ENCODE data around the gene GIT2. TPM values are rescaled to one million over a fixed set of nuclear protein-coding genes. Genes with fewer than 3 reads are reported as not detected.
A peak's percentile ranks its signal among the peaks of the same experiment; 100 is the strongest.

GIT2 gene
- total and polyA plus RNA-seq, 10 of the 15 experiments (the other 5 are each of a cell fraction or from before 2014, with no cell fraction given), result 9.1 to 49.9 (median 43.9) TPM

DNA sequence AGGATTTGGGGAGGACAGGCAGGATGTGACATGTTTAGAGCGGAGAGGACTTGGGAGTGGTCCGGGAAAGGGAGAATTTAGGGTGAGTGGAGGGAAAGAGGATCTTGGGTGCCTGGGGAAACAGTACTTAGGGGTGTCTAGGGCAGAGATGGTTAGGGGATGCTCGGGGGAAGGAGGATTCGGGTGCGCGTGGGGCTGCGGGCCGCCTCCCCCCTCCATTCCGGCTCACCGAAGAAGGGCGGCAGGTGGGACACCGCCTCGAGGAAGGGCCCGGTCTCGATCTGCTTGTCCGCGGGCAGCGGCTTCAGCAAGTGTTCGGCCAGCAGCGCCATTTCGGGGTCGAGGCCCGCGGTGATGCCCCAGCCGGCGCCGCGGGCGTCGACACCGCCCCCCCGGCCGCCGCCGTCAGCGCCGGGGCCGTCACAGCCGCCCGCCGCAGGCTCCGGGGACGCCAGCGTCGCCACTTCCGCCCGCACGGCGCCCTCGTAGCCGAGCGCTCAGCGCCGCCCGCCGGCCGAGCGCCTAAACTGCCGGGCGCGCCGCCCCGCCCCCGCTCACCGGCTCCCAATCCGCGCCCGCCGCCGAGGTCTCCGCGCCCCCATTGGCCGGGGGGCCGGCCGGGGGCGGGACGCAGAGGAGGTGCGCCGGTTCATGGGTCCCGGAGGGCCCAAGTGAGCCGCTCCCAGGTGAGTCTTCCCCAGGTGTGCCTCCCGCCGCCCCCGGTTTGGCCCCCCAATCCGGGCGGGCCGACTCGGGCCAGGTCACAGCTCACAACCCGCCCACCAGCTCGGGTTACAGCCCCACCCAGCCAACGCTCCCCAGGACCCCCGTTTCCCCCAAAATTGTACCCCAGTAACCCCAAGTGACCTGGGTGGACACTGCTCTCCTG, 115.9 kb downstream of the GIT2 start, which contains the start of gene GLTP (continued):
- TF ChIP-seq, protein P1, sequence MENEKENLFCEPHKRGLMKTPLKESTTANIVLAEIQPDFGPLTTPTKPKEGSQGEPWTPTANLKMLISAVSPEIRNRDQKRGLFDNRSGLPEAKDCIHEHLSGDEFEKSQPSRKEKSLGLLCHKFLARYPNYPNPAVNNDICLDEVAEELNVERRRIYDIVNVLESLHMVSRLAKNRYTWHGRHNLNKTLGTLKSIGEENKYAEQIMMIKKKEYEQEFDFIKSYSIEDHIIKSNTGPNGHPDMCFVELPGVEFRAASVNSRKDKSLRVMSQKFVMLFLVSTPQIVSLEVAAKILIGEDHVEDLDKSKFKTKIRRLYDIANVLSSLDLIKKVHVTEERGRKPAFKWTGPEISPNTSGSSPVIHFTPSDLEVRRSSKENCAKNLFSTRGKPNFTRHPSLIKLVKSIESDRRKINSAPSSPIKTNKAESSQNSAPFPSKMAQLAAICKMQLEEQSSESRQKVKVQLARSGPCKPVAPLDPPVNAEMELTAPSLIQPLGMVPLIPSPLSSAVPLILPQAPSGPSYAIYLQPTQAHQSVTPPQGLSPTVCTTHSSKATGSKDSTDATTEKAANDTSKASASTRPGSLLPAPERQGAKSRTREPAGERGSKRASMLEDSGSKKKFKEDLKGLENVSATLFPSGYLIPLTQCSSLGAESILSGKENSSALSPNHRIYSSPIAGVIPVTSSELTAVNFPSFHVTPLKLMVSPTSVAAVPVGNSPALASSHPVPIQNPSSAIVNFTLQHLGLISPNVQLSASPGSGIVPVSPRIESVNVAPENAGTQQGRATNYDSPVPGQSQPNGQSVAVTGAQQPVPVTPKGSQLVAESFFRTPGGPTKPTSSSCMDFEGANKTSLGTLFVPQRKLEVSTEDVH (IDR thresholded peaks at IDR 0.05; ENCODE audit: low read depth, partially characterized antibody), result no peak
- TF ChIP-seq KAT2A (conservative IDR thresholded peaks at IDR 0.05; ENCODE audit: control insufficient read depth, low read depth, low read length) (no peak), ASH2L (IDR thresholded peaks at IDR 0.05; ENCODE audit: borderline replicate concordance, low read depth) (no peak), ATF7 (IDR thresholded peaks at IDR 0.05; ENCODE audit: low read depth) (no peak), BCL11A (IDR thresholded peaks at IDR 0.05; ENCODE audit: low read depth, low read length) (no peak), MTA2 (IDR thresholded peaks at IDR 0.05; ENCODE audit: low read depth) (no peak), SIN3A (IDR thresholded peaks at IDR 0.05; ENCODE audit: low read depth, low read length) (no peak), RB1 (IDR thresholded peaks at IDR 0.05; ENCODE audit: borderline replicate concordance) (peak; percentile 75; the same call in 1 of the 2 replicates), SUZ12 (IDR thresholded peaks at IDR 0.05; ENCODE audit: unreplicated experiment) (no peak), RAD51 (IDR thresholded peaks at IDR 0.05) (no peak), HDAC6 (IDR thresholded peaks at IDR 0.05; ENCODE audit: unreplicated experiment) (no peak), NRF1 (conservative IDR thresholded peaks at IDR 0.05; ENCODE audit: low read depth, low read length) (no peak), PML (IDR thresholded peaks at IDR 0.05; ENCODE audit: low read length) (no peak)
- TF ChIP-seq, protein P2, sequence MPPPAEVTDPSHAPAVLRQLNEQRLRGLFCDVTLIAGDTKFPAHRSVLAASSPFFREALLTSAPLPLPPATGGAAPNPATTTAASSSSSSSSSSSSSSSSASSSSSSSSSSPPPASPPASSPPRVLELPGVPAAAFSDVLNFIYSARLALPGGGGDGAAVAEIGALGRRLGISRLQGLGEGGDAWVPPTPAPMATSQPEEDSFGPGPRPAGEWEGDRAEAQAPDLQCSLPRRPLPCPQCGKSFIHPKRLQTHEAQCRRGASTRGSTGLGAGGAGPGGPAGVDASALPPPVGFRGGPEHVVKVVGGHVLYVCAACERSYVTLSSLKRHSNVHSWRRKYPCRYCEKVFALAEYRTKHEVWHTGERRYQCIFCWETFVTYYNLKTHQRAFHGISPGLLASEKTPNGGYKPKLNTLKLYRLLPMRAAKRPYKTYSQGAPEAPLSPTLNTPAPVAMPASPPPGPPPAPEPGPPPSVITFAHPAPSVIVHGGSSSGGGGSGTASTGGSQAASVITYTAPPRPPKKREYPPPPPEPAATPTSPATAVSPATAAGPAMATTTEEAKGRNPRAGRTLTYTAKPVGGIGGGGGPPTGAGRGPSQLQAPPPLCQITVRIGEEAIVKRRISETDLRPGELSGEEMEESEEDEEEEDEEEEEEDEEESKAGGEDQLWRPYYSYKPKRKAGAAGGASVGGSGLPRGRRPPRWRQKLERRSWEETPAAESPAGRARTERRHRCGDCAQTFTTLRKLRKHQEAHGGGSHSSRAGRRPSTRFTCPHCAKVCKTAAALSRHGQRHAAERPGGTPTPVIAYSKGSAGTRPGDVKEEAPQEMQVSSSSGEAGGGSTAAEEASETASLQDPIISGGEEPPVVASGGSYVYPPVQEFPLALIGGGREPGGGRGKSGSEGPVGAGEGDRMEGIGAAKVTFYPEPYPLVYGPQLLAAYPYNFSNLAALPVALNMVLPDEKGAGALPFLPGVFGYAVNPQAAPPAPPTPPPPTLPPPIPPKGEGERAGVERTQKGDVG (CRISPR knock-in tag; IDR thresholded peaks at IDR 0.05), result no peak
- TF ChIP-seq, protein P3, sequence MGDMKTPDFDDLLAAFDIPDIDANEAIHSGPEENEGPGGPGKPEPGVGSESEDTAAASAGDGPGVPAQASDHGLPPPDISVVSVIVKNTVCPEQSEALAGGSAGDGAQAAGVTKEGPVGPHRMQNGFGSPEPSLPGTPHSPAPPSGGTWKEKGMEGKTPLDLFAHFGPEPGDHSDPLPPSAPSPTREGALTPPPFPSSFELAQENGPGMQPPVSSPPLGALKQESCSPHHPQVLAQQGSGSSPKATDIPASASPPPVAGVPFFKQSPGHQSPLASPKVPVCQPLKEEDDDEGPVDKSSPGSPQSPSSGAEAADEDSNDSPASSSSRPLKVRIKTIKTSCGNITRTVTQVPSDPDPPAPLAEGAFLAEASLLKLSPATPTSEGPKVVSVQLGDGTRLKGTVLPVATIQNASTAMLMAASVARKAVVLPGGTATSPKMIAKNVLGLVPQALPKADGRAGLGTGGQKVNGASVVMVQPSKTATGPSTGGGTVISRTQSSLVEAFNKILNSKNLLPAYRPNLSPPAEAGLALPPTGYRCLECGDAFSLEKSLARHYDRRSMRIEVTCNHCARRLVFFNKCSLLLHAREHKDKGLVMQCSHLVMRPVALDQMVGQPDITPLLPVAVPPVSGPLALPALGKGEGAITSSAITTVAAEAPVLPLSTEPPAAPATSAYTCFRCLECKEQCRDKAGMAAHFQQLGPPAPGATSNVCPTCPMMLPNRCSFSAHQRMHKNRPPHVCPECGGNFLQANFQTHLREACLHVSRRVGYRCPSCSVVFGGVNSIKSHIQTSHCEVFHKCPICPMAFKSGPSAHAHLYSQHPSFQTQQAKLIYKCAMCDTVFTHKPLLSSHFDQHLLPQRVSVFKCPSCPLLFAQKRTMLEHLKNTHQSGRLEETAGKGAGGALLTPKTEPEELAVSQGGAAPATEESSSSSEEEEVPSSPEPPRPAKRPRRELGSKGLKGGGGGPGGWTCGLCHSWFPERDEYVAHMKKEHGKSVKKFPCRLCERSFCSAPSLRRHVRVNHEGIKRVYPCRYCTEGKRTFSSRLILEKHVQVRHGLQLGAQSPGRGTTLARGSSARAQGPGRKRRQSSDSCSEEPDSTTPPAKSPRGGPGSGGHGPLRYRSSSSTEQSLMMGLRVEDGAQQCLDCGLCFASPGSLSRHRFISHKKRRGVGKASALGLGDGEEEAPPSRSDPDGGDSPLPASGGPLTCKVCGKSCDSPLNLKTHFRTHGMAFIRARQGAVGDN (IDR thresholded peaks at IDR 0.05), result peak; percentile 63; the same call in 1 of the 2 replicates
- TF ChIP-seq, protein P4, sequence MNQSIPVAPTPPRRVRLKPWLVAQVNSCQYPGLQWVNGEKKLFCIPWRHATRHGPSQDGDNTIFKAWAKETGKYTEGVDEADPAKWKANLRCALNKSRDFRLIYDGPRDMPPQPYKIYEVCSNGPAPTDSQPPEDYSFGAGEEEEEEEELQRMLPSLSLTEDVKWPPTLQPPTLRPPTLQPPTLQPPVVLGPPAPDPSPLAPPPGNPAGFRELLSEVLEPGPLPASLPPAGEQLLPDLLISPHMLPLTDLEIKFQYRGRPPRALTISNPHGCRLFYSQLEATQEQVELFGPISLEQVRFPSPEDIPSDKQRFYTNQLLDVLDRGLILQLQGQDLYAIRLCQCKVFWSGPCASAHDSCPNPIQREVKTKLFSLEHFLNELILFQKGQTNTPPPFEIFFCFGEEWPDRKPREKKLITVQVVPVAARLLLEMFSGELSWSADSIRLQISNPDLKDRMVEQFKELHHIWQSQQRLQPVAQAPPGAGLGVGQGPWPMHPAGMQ (IDR thresholded peaks at IDR 0.05; ENCODE audit: borderline replicate concordance), result no peak
